ENCODE measurements around the gene FCHSD2.
"Not testable (repeated sequence)": the region's sequence is repeated elsewhere in the genome, so short reads cannot be mapped to it uniquely, and the experiment has no call there.

Gene FCHSD2

DNA sequence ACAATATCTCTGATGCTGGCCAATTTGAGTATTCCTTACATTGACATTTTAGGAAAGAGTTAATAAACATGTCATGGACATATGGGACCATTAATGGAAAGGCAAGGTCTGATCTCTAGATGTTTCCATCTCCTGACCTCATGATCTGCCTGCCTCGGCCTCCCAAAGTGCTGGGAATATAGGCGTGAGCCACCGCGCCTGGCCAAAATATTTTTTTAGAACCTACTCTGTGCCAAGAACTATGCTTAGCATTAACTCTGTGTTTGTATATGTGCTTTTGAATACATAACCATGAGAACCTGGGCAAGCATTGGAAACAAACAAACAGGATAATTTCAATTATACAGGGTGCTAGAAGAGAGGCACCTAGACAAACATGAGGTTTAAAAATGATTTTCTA, 204.7 kb downstream of the FCHSD2 start:
- DNase-seq (ENCODE audit: low read depth in 2 of 3, low spot score in 1 of 3) = no peak

DNA sequence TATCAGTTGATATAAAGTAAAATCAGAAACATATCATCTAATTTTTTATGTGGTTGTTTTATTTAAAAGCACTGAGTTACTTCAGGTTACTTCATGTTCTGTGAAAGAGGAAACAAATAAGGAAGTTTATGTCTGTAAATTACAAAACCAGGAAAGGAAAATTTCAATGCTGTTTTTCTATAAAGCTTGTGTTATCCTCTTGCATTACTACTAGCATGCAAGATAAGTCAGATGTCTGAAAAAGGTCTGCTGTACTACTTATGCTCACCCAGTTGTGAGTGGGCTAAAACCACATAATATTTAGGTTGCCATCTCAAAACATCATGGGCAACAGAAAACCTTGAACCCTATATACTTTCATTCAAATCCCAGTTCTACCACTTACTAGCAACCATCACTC, 206.4 kb downstream of the FCHSD2 start:
- no peak for DNase-seq (ENCODE audit: low read depth in 2 of 3, low spot score in 1 of 3)

DNA sequence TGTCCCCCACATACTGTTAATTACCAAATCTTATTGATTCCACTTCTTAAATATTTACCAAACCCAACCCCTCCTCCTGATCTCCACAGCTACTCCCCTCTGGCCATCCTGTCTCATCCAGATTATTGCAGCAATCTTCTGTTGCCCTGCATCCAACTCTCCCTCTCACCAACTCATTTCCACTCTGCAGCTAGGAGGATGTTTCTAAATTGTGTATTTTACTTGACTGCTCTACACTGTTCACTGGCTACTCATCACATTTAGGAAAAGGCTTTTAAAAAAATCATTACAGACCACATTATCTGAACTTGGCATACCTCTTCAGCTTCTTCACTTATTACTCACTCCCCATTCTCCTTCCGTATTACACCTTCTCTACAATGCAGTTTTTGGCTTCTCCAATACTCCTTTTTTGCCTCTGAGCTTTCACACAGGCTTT, 210.0 kb downstream of the FCHSD2 start:
- DNase-seq (ENCODE audit: low read depth in 2 of 3, low spot score in 1 of 3) = no peak

DNA sequence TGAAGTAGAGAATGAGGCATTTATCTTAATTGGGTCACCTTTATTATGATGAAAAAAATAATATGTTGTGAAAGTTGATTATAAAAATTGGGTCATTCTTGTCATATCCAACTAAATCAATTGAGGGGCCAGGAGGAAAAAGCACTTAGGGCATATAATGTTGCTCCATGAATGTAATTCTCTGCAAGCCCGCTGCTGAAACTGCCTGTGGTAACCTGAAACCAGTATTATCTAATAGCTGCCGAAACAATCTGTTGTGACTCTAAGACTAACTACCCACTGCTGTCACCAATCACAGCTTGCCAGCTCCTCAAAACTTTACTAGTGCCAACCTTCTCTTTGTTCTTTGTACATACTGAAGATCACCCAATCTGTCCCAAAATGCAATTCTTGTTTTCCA, 212.1 kb downstream of the FCHSD2 start:
- no peak for DNase-seq (ENCODE audit: low read depth in 2 of 3, low spot score in 1 of 3)

DNA sequence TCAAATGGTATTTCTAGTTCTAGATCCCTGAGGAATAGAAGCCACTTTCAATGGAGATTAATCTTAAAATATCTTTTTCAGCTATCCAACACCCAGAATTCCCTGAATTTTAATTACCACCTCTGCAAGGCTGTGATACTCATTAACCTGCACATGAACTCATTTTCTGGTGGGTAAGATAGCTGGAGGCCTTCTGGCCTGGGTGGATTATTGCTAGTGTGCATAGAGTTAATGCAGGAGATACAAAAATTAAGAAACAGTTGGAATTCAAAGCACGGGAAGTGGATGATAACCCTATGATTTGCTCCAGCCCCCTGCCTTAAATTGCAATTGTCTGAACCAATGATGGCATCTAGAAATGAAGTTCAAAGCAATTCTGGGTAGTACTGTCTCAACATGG, 212.9 kb downstream of the FCHSD2 start:
- no peak for DNase-seq (ENCODE audit: low read depth in 2 of 3, low spot score in 1 of 3)

DNA sequence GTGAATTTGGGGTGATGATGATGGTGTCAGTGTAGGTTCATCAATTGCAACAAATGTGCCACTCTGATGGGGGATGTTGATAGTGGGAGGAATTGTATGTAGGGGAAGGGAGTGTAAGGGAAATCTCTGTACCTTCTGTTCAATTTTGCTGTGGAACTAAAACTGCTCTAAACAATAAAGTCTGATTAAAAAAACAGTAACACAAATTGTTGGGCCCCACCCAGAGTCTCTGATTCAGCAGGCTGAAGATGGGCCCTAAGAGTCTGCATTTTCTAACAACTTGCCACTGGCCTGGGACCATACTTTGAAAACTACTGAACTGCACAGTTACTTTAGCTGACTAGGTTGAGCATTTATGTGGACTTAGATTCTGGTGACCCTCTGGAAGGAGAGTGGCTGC, 214.7 kb downstream of the FCHSD2 start:
- no peak for DNase-seq (ENCODE audit: low read depth in 2 of 3, low spot score in 1 of 3)

DNA sequence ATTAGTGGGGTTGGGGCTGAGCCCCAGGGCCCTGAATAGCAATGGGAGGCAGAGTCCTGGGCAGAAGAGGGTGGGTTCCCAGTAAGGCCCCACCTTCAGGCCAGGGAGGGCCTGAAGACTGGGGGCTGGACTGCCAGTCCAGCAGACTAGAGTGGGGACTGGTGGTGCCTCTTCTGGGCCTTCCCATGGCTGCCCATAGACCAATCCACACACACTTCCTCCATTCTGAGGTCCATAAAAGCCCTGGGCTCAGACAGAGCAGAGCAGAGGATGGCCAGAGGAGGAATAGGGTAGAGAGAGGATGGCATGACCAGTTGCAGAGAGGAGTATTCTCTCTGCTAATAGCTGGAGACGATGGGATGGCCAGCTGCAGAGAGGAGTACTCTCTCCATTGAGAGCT, 216.0 kb downstream of the FCHSD2 start:
- no peak for DNase-seq (ENCODE audit: low read depth in 2 of 3, low spot score in 1 of 3)

DNA sequence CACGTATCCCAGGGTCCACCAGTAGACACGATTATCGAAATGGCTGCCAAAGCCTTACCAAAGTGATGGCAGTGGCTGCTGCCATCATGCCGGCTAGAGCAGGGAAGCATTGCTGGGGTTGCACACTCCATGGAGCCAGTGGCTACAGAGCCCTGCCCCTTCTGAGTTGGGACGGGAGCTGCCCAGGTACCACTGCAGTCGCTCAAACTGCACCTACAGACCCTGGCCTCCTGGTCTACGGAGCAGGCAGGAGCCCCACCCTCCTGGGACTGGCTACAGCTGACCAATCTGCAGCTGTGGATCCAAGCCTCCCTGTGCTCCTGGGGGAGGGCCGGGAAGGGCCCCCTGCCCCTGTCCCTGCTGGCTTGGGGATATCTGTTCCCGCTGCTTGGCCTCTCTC, 216.5 kb downstream of the FCHSD2 start:
- no peak for DNase-seq (ENCODE audit: low read depth in 2 of 3, low spot score in 1 of 3)

DNA sequence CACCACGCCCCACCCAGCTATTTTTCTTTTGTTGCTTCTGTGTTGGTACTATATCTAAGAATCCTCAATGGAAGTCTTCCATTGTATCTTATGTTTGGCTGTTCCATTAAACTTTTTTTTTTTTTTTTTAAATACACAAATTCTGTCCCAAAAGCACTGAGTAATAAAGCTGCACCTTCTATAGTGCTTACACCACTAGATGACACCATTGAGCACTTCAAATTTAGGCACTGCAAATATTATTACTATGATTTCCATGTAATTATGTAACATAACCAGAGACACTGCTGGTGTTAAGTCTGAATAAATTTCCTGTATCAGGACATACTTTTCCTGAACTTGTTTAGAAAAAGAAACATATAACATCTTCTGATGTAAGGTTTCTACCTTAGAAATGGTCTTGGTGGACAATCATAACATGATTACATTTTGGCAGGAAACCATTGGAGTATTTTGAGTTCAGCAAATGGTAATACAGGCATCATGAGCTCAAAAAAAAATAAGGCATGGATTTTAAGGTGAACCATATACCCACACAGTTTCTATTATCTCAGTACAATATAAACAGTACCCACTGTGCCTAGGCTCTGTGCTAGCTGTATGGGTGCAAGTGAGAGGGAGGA, 217.4 kb downstream of the FCHSD2 start:
- DNase-seq (ENCODE audit: low read depth in 2 of 3, low spot score in 1 of 3) = peak in 1 of 3 donors; percentile 10

DNA sequence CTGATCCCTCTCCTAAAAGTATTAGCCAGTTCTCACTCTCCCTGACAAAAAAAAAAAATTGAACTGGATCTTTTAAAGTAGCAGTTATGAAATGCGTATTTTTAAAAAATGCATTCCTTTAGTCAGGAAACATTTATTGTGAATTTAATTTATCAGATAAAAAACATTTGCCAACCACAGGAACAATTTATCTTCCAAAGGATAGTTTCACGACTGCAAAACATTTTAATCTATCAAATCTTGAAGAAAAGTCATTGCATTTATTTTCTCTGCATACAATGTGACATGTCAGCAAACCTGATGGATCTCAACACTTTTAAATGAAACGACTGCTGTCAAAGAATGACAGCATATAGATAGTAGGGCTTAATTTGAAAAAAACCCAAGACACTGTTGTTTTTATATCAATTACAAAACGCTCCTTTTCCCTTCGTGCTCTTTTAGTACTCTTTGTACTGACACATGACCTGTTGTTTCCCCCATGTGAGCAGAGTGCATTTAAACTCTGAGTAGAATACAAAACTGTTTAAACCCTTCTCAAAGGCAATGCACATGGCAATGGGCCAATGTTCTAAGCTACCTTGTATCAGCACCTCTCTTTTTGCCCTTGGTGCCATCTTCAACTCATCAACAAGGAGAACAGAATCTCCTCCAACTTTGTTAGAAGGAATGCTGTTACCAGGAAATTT, 220.9 kb downstream of the FCHSD2 start:
- DNase-seq (ENCODE audit: low read depth in 2 of 3, low spot score in 1 of 3) = no peak

DNA sequence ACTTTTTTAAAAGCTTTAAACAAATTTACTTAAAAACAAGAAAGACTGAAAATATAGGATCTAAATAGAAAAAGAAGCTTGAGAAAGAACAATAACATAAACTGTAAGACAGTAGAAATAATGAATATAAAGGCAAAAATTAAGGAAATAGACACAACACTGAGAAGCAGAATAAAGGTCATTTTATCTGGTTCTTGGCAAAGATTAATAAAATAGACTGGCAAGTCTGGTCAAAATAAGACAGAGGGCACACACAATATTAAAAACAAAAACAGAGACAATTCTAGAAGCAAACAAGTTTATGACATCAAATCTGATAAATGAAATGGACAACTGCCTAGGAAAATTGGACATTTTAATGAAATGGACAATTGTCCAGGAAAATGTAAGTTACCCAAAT, 222.1 kb downstream of the FCHSD2 start:
- no peak for DNase-seq (ENCODE audit: low read depth in 2 of 3, low spot score in 1 of 3)

DNA sequence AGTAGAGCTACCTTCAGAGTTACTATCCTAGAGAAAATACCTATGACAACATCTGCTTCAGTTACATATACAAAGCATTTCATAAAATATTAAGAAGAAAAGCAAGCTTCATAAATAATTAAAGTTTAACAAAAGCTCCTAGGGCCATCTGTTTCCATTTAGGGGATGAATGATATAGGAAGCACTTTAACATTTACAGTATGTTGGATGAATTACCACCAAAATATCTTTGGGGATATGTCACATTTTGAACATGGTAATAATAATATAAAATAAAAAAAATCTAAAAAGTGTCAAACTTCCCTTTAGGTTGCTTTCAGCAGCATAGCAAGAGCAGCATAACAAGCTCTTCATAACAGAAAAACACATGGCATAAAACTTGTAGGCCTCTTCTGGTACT, 223.3 kb downstream of the FCHSD2 start:
- DNase-seq (ENCODE audit: low read depth in 2 of 3, low spot score in 1 of 3) = no peak

DNA sequence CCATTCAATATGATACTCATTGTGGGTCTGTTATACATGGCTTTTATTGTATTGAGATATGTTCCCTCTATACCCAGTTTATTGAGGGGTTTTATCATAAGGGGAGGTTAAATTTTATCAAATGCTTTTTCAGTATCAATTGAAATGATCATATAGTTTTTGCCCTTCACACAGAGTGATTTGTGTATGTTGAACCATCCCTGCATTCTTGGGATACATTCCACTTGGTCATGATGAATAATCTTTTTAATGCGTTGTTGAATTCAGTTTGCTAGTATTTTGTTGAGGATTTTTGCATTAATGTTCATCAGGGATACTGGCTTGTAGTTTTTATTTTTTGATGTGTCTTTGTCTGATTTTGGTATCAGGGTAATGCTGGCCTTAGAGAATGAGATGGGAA, 229.9 kb downstream of the FCHSD2 start:
- no peak for DNase-seq (ENCODE audit: low read depth in 2 of 3, low spot score in 1 of 3)

DNA sequence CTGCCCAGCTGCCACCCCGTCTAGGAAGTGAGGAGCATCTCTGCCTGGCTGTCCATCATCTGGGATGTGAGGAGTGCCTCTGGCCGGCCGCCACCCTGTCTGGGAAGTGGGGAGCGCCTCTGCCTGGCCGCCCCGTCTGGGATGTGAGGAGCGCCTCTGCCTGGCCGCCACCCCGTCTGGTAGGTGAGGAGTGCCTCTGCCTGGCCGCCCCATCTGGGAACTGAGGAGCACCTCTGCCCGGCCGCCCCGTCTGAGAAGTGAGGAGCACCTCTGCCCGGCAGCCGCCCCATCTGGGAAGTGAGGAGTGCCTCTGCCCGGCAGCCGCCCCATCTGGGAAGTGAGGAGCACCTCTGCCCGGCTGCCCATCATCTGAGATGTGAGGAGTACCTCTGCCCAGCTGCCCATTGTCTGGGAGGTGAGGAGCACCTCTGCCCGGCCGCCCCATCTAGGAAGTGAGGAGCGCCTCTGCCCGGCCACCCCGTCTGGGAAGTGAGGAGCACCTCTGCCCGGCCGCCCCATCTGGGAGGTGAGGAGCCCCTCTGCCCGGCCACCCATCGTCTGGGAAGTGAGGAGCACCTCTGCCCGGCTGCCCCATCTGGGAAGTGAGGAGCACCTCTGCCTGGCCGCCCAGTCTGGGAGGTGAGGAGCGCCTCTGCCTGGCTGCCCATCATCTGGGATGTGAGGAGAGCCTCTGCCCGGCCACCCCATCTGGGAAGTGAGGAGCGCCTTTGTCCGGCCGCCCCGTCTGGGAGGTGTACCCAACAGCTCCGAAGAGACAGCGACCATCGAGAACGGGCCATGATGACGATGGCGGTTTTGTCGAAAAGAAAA, 232.3 kb downstream of the FCHSD2 start:
- DNase-seq (ENCODE audit: low read depth in 2 of 3, low spot score in 1 of 3) = not testable (repeated sequence)

DNA sequence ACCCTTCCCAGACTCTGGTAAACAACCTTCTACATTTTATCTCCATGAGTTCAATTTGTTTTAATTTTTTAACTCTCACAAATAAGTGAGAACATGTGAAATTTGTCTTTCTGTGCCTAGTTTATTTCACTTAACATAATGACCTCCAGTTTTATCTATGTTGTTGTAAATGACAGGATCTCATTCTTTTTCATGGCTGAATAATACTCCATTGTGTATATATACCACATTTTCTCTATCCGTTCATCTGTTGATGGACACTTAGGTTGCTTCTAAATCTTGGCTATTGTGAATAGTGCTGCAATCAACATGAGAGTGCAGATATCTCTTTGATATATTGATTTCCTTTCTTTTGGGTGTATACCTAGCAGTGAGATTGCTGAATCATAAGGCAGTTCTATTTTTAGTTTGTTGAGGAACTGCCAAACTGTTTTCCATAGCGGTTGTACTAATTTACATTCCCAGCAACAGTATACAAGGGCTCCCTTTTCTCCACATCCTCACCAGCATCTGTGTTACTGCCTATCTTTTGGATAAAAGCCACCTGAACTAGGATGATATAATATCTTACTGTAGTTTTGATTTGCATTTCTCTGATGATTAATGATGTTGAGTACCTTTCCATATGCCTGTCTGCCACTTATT, 234.0 kb downstream of the FCHSD2 start:
- DNase-seq (ENCODE audit: low read depth in 2 of 3, low spot score in 1 of 3) = no peak

DNA sequence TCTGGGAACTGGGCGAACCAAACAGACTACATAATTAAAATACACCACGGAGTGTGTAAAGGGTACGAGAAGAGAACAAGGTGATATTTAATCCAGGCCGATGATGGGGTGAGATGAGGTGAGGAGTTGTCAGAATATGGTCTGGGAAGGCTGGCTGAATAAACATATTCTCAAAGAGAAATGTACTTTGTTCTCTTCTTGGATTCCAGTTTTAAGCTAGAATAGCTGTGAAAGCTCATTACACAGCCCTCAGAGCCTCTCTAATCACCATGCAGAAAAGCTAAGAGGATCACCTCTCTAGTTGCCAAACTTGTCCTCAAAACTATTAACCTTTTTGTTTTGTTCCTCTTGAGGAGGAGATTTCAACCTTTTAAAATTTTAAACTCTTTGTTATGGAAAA, 238.1 kb downstream of the FCHSD2 start:
- DNase-seq (ENCODE audit: low read depth in 2 of 3, low spot score in 1 of 3) = no peak

DNA sequence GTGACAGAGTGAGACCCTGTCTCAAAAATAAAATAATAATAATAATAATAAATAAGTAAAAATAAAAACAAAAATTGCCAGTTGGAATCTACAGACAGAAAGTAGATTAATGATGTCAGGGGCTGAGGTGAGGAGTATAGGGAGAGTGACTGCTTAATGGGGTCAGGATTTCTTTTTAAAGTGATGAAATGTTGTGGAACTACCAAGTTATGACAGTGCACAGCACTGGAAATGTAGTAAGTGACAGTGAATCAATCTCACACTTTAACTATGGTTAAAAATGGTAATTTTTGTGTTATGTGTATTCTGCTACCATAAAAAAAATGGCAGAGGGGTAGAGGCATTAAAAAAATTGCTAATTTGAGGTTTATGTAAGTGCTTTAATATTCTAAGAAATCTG, 240.7 kb downstream of the FCHSD2 start:
- DNase-seq (ENCODE audit: low read depth in 2 of 3, low spot score in 1 of 3) = no peak

DNA sequence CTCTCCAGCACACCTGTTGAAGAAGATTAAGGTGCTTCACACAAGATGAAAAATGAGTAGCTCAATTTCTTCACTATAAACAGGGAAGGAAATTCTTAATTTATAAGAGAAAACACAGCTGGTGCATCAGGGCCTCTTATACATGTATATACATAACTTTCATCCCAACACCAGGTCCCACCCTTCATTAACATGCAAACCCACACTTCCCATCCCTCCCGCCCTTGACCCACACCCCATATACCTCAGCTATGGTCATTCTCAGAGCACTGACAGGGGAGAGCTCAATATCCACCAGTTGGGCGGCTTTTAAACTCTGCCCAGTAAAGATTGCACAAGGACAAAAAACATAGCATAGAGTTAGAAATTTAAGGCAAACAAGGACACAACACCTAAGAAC, 242.1 kb downstream of the FCHSD2 start:
- no peak for DNase-seq (ENCODE audit: low read depth in 2 of 3, low spot score in 1 of 3)

DNA sequence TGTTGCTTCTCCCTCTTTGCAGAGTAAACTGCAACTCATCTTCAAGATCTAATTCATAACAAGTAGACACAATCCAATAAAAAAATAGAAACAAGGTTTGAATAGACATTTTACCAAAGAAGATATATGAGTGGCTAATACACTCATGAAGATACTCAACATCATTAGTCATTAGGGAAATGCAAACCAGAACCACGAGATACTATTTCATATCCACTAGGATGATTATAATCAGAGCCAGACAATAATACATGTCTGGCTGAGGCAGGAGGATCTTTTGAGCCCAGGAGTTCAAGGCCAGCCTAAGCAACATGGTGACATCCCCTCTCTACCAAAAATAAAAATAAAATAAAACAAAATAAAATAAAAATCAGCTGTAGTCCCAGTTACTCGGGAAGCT, 242.9 kb downstream of the FCHSD2 start:
- no peak for DNase-seq (ENCODE audit: low read depth in 2 of 3, low spot score in 1 of 3)

DNA sequence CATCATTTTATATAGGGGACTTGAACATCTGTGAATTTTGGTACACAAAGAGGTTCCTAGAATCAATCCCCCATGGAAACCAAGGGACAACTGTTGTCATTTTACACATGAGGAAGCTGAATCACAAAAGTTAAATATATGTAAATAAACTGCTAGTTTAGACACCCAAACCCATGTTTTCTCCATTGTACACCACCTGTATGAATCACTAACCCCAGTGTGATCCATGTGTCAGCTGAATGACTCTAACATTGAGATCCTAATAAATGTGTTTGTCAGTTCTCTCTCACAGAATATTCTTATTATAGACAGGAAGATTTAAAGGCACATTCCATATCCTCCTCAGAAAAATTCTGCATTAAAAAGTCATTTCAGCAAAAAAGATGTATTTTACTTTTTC, 244.6 kb downstream of the FCHSD2 start:
- DNase-seq (ENCODE audit: low read depth in 2 of 3, low spot score in 1 of 3) = no peak

DNA sequence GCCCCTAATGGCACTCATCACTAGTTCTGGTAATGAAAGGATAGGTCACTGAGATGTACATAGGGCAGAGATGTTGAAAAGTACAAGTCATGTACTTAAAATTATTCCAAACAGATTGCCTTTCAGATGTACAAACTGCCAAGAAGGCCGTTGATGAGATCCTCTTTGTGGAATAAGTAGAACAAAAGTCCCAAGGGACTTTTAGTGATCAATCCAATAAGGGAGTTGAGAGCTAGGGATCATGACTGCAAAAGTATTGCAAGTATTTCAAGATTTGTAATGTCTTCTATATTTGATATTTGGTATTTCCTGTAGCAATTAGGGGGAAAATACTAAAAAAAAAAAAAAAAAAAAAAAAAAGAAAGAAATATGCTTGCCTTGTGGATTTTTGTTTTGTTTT, 245.7 kb downstream of the FCHSD2 start:
- DNase-seq (ENCODE audit: low read depth in 2 of 3, low spot score in 1 of 3) = no peak

DNA sequence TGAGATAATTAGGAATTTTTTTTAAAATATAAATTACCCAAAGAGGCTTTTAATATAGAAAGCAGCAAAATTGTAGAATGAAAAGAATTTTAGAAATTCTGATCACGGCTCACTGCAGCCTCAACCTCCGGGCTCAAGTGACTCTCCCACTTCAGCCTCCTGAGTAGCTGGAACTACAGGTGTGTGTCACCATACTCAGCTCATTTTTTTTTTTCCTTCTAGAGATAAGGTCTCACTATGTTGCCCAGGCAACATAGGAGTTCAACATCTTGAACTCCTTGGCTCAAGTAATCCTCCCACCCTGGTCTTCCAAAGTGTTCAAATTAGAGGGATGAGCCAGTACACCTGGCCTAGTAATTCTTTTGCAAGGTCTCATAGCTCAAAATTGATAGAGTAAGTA, 251.2 kb downstream of the FCHSD2 start:
- no peak for DNase-seq (ENCODE audit: low read depth in 2 of 3, low spot score in 1 of 3)
